WERI-Rb-1 (cell line): ENCODE results near the gene NECTIN4.

Experiments
- DNase-seq: peaks from one replicate; pipeline ENCODE4 v3.0.0-alpha.2; 2020
- H3K27ac ChIP-seq: fragments of 250-450 bp; sonication (Bioruptor Pico); 2 replicates; pipeline ENCODE4 v1.5.1; 2020; ENCODE audit warnings: mild to moderate bottlenecking, moderate library complexity
- H3K27me3 ChIP-seq: fragments of 250-450 bp; sonication (Bioruptor Pico); 2 replicates; pipeline ENCODE4 v1.5.1; 2021; ENCODE audit warnings: mild to moderate bottlenecking, low read depth, moderate library complexity; ENCODE audit not compliant: insufficient read depth, severe bottlenecking
- H3K36me3 ChIP-seq: fragments of 250-450 bp; sonication (Bioruptor Pico); 2 replicates; pipeline ENCODE4 v1.5.1; 2020; ENCODE audit warnings: mild to moderate bottlenecking, moderate library complexity
- H3K4me3 ChIP-seq: 2 replicates; pipeline ENCODE4 v1.5.1; 2011; ENCODE audit warnings: low read depth, mild to moderate bottlenecking, control low read depth, low read length
- H3K9me3 ChIP-seq: fragments of 250-450 bp; sonication (Bioruptor Pico); 2 replicates; pipeline ENCODE4 v1.5.1; 2021; ENCODE audit warnings: mild to moderate bottlenecking, moderate library complexity; ENCODE audit not compliant: severe bottlenecking
- TF ChIP-seq, protein P1 (sequence below): IDR thresholded peaks from 2 replicates; pipeline ENCODE4 v1.5.1; 2011; ENCODE audit warnings: low read depth, mild to moderate bottlenecking, control low read depth, inconsistent platforms, low read length

Gene NECTIN4

DNA sequence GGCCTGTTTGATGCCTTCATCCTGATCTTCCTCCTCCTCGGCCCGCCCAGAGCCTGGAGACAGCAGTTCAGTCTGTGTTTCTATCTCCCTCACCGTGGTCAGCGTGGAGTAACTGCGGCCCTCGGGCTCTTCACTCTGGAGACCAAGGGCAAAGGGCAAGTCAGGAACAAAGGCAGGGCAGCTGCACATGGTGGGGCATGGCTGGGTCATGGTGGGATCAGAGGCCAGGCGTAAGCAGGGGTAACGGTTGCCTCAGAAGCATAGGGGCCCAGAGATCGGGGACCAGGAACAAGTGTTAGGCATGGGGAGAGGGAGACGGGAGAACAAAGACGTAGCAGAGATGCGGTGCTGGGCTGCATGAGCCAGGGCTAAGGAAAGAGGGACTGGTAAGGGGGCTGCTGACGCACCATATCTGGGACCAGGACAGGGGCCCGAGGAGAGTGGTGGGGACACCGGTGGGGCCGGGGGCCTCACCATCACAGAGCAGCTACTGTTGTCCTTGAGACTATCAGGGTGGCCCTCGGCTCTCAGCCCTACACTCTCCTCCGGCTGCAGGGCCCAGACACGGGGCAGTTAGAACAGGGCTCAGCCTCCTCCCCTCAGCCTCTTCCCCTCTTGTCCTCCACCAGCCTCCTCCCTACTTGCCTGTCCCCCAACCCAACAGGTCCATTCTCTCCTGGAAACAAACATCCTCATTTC, 16.5 kb downstream of the NECTIN4 start:
- Histone ChIP-seq H3K4me3 (no peak overlapping the region), H3K9me3 (no peaks in the 10 kb centered on the region), H3K36me3 (no peaks in the 10 kb centered on the region), H3K27ac (no peak overlapping the region), H3K27me3 (no peaks in the 10 kb centered on the region)
- no peak for DNase-seq
- TF ChIP-seq, protein P1, sequence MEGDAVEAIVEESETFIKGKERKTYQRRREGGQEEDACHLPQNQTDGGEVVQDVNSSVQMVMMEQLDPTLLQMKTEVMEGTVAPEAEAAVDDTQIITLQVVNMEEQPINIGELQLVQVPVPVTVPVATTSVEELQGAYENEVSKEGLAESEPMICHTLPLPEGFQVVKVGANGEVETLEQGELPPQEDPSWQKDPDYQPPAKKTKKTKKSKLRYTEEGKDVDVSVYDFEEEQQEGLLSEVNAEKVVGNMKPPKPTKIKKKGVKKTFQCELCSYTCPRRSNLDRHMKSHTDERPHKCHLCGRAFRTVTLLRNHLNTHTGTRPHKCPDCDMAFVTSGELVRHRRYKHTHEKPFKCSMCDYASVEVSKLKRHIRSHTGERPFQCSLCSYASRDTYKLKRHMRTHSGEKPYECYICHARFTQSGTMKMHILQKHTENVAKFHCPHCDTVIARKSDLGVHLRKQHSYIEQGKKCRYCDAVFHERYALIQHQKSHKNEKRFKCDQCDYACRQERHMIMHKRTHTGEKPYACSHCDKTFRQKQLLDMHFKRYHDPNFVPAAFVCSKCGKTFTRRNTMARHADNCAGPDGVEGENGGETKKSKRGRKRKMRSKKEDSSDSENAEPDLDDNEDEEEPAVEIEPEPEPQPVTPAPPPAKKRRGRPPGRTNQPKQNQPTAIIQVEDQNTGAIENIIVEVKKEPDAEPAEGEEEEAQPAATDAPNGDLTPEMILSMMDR, result no peak

DNA sequence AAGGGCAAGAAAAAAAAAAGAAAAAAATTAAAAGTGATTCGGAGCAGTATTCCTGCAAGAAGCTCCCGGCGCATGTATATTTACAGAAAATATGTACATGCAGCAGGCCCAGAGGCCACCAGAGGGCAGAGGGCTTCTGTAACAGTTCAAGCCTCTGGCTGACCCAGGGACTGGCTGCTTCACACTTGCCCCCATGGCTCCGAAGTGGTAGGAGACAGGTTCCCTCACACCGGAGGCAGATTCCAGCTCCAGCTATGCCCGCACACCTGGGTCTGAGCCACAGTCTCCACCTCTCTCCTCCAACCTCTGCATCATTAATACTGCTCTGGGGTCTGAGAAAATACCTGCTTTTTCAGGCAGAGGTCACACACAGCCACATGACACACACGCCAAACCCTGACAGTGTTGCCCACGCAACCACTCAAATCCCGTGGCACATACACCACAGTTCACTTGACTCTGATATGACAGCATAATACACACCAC, 17.4 kb downstream of the NECTIN4 start:
- Histone ChIP-seq H3K9me3 (no peaks in the 10 kb centered on the region), H3K27ac (no peak overlapping the region), H3K27me3 (no peaks in the 10 kb centered on the region), H3K36me3 (no peaks in the 10 kb centered on the region), H3K4me3 (no peak overlapping the region)
- TF ChIP-seq, protein P1, result peak; percentile 86
- peak; percentile 84 for DNase-seq

DNA sequence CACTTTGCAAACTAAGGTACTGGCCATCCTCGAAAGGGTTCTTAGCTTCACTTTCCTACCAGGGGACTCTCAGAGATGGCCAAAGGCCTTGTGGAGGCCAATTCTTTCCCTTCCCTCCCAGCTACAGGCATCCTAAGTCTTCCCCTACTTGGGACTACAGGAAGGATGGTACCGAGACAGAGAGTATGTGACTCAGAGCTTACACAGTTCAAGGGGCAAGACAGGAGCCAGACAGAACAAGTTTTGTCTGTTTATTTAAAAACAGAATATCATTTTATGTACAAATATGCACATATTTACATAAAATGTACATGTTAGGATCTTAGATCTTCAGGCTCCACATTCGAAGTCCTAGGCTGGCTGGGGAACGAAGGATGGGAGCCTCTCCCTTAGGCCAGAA, 18.6 kb downstream of the NECTIN4 start:
- no peaks in the 10 kb centered on the region for H3K9me3 ChIP-seq
- no peaks in the 10 kb centered on the region for H3K27me3 ChIP-seq
- H3K36me3 ChIP-seq, result no peaks in the 10 kb centered on the region
- H3K4me3 ChIP-seq, result no peak overlapping the region
- TF ChIP-seq, protein P1, result no peak
- H3K27ac ChIP-seq, result no peak overlapping the region
- no peak for DNase-seq

DNA sequence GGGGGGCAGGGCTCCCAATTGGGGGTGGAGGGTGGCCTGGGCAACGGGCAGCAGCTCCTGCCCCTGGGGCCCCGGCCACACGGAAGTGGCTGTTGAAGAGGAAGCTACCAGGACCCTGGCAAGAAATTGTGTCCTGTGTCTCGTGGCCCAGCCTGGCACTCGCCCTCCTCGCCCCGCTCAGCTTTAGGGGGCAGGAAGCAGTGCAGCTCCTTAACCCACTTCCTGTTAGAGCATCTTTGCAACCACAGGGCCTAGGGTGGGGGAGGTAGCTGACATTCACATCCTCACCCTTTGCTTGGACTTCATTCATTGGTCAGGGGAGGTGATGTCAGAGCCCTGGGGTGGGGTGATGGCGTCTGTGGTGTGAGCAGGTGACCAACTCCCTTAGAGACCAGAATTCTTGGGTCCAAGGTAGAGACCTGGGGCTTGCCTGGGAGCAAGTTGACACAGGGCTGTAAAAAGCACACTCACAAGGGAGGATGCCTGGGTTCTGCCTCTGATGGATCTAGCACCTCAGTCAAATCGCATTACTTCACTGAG, 19.6 kb downstream of the NECTIN4 start, which contains the start of gene ARHGAP30:
Gene ARHGAP30, minus strand, starts transcription at position 161 of the 540 bp plus-strand sequence. CDS start 267 bp downstream, outside the sequence.
- no peak within 1 kb of the TSS for H3K4me3 ChIP-seq
- no peak for DNase-seq
- no peaks in the 10 kb centered on the region for H3K9me3 ChIP-seq
- TF ChIP-seq, protein P1, result no peak
- no peak within 1 kb of the TSS for H3K27ac ChIP-seq
- H3K36me3 ChIP-seq, result no peaks in the 10 kb centered on the region
- no peaks in the 10 kb centered on the region for H3K27me3 ChIP-seq

DNA sequence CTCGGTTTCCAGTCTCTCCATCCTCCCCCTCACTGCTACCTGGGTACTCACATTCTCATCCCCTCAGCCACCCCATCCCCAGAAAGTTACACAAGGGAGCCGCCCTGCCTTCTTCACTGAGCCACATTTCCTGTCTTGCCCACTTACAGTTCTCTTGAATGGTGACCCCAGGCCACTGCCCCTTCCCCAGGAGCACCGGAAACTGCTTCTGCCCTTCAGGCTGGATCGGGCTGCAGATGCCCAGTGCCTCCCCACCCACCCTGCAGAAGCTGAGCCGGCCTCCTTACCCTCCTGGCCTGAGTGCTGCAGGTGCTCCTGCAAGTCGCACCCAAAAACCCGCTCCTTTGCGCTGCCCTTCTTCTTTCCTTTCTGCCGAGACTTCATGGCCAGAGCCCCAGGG, 20.1 kb downstream of the NECTIN4 start:
- TF ChIP-seq, protein P1, result no peak
- Histone ChIP-seq H3K27ac (no peak overlapping the region), H3K27me3 (no peaks in the 10 kb centered on the region), H3K36me3 (no peaks in the 10 kb centered on the region), H3K4me3 (no peak overlapping the region), H3K9me3 (no peaks in the 10 kb centered on the region)
- no peak for DNase-seq
